Stimulated activated CD4-positive, alpha-beta T cell treated with anti-CD3 and anti-CD28 coated beads, Interleukin-1b, Interleukin-23, amount 100 ng/mL, for 48 hours (primary cell): ENCODE results near the gene SPOCK1.

ENCODE experiments used
- DNase-seq: peaks from one replicate; pipeline ENCODE4 v3.0.0-alpha.2; 2020

Gene SPOCK1

DNA sequence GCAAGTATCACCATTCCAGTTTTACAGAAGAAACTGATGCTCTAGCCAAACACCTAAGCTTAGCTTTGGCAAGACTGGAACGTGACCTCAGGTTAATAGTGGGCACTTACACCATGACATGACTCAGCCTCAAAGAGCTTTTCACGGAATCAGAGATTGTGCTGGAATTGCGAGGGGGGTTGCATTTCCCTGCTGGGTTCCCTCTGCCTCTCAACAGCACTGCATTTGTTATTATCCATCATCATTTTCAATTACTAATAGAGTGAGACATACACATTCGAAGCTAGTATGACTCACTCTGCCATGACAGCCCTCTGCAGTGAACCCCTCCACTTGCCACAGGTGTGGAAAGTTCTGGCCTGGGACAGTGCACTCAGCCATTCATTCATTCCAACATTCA is 8.0 kb downstream of the SPOCK1 start:
- DNase-seq: no peak

DNA sequence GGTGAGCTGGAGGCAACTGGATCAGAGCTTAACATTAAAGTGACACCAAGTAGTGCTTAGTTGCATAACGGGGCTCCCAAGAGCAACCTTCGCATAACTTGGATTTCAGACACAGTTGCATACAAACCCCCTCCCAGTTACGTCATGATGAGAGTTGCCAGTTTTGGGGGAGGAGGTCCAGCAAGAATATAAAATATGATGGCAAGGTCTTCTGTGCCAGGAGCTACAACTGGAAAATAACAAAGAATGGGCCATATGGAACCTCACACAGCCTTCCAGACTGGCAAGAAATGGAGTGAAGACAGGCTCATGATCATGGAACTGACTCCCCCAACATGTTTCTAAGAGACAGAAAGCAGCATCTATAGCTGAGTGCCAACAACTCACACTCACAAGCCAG is 8.5 kb downstream of the SPOCK1 start:
- DNase-seq: no peak

GRCh38 chr5:137488974-137489373 is 10.2 kb downstream of the SPOCK1 start:
- DNase-seq: no peak

GRCh38 chr5:137488516-137488915 is 10.6 kb downstream of the SPOCK1 start:
- DNase-seq: no peak

DNA sequence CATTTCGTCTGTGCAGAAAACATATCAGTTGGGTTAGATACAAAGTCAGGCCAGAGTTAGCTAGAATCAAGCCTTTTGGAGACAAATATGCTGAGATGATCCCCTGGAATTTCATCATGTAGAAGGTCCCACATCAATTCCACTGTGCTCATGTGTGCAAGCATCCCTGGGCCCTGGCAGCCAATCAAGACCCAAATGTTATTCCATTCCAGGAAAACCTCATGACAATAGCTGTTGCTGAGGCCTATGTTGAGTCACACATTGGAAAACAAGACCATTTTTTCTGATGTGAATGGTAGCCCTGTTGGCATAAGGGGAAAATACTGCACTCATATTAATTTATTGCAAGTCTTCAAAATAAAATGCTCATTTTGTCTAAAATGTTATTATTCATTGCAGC is 11.5 kb downstream of the SPOCK1 start:
- DNase-seq: no peak

- DNase-seq: no peak
These were observed 12.4 kb downstream of the SPOCK1 start for GRCh38 chr5:137486707-137487106.

GRCh38 chr5:137481596-137481995 is 17.5 kb downstream of the SPOCK1 start:
- DNase-seq: no peak

GRCh38 chr5:137478043-137478442 is 21.1 kb downstream of the SPOCK1 start:
- DNase-seq: no peak

DNA sequence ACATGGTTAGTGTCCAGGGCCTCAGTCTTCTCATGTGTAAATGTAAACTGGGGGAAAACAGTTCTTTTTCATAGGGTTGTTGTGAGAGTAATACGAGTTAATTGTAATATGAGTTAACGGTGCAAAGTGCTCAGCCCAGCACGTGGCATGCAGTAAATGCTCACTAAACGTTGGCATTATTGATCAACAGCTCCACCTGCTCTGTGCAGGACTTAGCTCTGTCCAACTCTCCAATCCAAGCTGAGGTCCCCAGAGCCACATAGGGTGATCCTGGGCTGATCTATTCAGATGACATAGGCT is 28.3 kb downstream of the SPOCK1 start:
- DNase-seq: no peak

GRCh38 chr5:137470111-137470920 is 28.8 kb downstream of the SPOCK1 start:
- no peak for DNase-seq

GRCh38 chr5:137466889-137467288 is 32.2 kb downstream of the SPOCK1 start:
- no peak for DNase-seq

- no peak for DNase-seq
These were observed 33.2 kb downstream of the SPOCK1 start for GRCh38 chr5:137465930-137466329.

GRCh38 chr5:137462816-137463520 is 36.2 kb downstream of the SPOCK1 start:
- no peak for DNase-seq

DNA sequence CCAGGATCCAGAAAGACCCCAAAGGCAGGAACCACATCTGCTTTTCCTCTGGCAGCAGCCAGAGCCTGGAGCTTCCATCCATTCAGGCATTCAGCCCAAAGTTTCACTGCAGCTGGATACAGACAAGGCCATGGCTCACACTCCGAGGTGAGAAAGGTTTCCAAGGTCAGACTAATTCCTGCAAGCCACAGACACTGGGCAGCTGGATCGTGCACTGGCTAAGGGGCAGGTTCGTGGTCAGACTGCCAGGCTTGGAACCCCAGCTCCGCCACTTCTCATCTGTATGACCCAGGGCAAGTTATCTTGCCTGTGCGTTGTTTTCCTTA is 36.9 kb downstream of the SPOCK1 start:
- DNase-seq: no peak

DNA sequence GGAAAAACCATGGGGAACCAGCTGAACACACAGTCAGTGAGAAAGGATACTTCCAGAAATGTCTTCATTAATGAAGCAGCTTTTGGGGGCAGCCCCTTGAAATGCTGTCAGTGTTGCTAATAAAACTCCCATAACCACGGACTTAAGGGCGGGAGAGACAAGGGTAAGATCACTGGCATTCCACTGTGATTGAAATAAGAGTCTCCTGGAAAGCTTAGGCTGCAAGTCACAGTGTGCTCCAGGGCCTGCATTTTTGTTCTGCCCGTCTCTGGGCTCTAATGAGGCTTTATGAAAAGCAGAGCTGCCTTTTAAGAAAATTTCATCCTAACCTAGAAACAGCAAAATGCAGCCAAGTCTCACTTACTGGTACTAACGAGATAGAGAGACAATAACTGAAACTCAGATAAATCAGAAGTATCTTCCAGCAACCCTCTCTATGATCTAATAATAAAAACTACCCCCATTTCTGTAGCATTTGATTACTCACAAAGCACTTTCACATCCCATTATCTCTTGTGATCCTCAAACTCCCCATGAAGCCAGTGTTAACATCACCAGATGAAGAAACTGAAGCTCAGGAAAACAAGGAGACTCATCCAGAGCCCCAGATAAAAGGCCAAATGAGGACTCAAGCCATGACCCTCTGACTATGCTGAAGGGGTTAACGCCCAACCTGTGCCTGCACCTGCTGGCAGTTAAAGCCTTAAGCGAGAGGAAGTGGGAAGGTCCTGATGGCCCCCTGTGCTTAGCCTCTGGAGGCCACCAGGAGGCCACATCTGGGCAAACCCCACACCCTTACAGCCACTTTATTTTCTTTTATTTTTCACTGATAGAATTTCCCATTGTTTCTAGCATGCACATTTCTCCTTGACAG is 37.5 kb downstream of the SPOCK1 start:
- no peak for DNase-seq

- DNase-seq: no peak
These were observed 44.5 kb downstream of the SPOCK1 start for GRCh38 chr5:137454671-137455070.

- no peak for DNase-seq
These were observed 45.5 kb downstream of the SPOCK1 start for GRCh38 chr5:137453483-137454080.

GRCh38 chr5:137450759-137451158 is 48.4 kb downstream of the SPOCK1 start:
- no peak for DNase-seq

GRCh38 chr5:137448868-137449267 is 50.3 kb downstream of the SPOCK1 start:
- no peak for DNase-seq

DNA sequence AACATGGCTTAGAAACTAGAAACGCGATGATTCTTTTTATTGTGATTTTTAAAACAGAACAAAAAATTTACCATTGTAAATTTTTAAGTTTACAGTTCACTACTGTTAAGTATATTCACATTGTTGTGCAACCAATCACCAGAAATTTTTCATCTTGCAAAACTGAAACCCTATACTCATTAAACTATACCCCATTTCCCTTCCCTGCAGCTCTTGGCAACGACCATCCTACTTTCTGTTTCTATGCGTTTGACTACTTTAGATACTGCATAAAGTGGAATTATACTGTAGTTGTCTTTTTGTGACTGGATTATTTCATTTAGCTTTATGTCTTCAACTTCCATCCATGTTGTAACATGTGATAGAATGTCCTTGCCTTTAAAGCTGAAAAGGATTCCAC is 52.5 kb downstream of the SPOCK1 start:
- no peak for DNase-seq

- DNase-seq: no peak
These were observed 53.0 kb downstream of the SPOCK1 start for GRCh38 chr5:137446151-137446550.

DNA sequence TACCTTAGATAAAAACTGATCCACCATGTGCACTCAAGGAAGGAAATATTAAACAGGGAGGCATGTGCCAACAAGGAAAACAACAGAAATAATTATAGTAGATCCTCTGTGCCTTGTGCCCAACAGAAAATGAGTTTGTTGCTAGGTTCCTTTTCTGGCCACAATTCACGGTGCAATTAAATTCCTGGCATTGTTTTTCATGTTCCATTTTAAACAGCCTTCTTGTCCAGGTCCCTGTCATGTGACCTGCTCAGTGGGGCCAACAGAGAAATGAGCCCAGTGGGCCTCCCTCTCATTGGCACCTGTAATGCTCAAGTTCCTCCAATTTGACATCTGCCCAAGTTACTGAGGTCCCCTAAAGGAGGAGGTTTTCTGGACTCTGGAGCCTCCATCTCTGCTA is 56.5 kb downstream of the SPOCK1 start:
- no peak for DNase-seq

- no peak for DNase-seq
These were observed 57.6 kb downstream of the SPOCK1 start for GRCh38 chr5:137441476-137441875.

DNA sequence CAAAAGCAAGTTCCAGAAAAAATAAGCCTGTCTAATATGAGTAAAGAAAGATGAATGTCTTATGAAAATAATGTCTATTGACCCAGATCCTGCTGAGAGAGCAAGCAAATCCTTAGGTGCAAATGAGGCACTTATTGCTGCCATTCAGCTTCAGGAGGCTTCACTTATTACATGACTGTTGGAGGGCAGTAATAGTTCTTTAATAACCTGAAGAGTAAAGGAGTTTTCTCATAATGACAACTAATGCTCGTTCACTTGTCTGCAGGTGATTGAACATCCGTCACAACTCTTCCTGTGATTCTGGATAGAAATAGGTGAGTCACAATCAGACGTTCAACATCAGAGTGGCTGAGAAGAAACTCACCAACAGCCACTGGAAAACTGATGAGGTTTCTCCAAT is 58.3 kb downstream of the SPOCK1 start:
- DNase-seq: no peak
